HepG2 (cell line): ENCODE results near the gene RTF1. TPM values are rescaled to one million over a fixed set of nuclear protein-coding genes. Genes with fewer than 3 reads are reported as not detected.
A peak's percentile ranks its signal among the peaks of the same experiment; 100 is the strongest.

Experiments
- HDAC2 ChIP-seq: sonication (generic); formaldehyde crosslinking; IDR thresholded peaks from 2 replicates; pipeline ENCODE4 v1.4.0; 2020; ENCODE audit warnings: missing genetic modification reagents
- HNRNPLL ChIP-seq: fragments of 200-400 bp; formaldehyde crosslinking; IDR thresholded peaks from 2 replicates; pipeline ENCODE4 v1.6.1; 2017; ENCODE audit warnings: mild to moderate bottlenecking, low read depth, low read length; ENCODE audit not compliant: poor library complexity, severe bottlenecking
- MIXL1 ChIP-seq: IDR thresholded peaks from 2 replicates; pipeline ENCODE4 v1.6.1; 2016
- RAD21 ChIP-seq: fragments of 450-650 bp; formaldehyde crosslinking; IDR thresholded peaks from 2 replicates; pipeline ENCODE4 v1.5.0; 2020; ENCODE audit warnings: mild to moderate bottlenecking
- SOX6 ChIP-seq, 2 experiments: fragments of 450-650 bp in 1 of 2; sonication (generic) in 1 of 2; formaldehyde crosslinking in 1 of 2; IDR thresholded peaks; 2 replicates each; pipeline versions ENCODE4 v1.4.0 to v1.6.1; 2017 to 2020; ENCODE audit warnings: antibody characterized with exemption in 1 of 2, mild to moderate bottlenecking in 1 of 2, missing genetic modification reagents in 1 of 2
- ZC3H13 ChIP-seq: sonication (generic); formaldehyde crosslinking; IDR thresholded peaks from 2 replicates; pipeline ENCODE4 v1.8.1; 2023; ENCODE audit warnings: mild to moderate bottlenecking, missing genetic modification reagents, moderate library complexity
- ZNF34 ChIP-seq: sonication (generic); formaldehyde crosslinking; IDR thresholded peaks from 2 replicates; pipeline ENCODE4 v1.4.0; 2020; ENCODE audit warnings: mild to moderate bottlenecking, missing genetic modification reagents, borderline replicate concordance
- ZNF382 ChIP-seq: sonication (generic); formaldehyde crosslinking; IDR thresholded peaks from 2 replicates; pipeline ENCODE4 v1.5.0; 2020; ENCODE audit warnings: missing genetic modification reagents, mild to moderate bottlenecking, borderline replicate concordance
- ZNF484 ChIP-seq: sonication (generic); formaldehyde crosslinking; IDR thresholded peaks from 2 replicates; pipeline ENCODE4 v1.5.1; 2020; ENCODE audit warnings: mild to moderate bottlenecking, low read depth, missing genetic modification reagents, borderline replicate concordance
- ZNF629 ChIP-seq: sonication (generic); formaldehyde crosslinking; conservative IDR thresholded peaks from 2 replicates; pipeline ENCODE4 v1.5.0; 2020; ENCODE audit warnings: missing genetic modification reagents
- ZNF703 ChIP-seq: sonication (generic); formaldehyde crosslinking; IDR thresholded peaks from 2 replicates; pipeline ENCODE4 v1.5.1; 2020; ENCODE audit warnings: missing genetic modification reagents, mild to moderate bottlenecking, moderate library complexity, borderline replicate concordance
- ZNF709 ChIP-seq: sonication (generic); formaldehyde crosslinking; IDR thresholded peaks from 2 replicates; pipeline ENCODE4 v1.5.0; 2020; ENCODE audit warnings: mild to moderate bottlenecking, missing genetic modification reagents
- ZNF713 ChIP-seq: sonication (generic); formaldehyde crosslinking; IDR thresholded peaks from 2 replicates; pipeline ENCODE4 v1.4.0; 2020; ENCODE audit warnings: mild to moderate bottlenecking, missing genetic modification reagents
- ZNF737 ChIP-seq: sonication (generic); formaldehyde crosslinking; IDR thresholded peaks from 2 replicates; pipeline ENCODE4 v1.5.0; 2020; ENCODE audit warnings: missing genetic modification reagents, mild to moderate bottlenecking, borderline replicate concordance
- ZNF790 ChIP-seq: sonication (generic); formaldehyde crosslinking; IDR thresholded peaks from 2 replicates; pipeline ENCODE4 v1.8.0; 2022; ENCODE audit warnings: missing genetic modification reagents, mild to moderate bottlenecking, borderline replicate concordance
- polyA plus RNA-seq, 8 experiments: library from polyadenylated mRNA; depleted of rRNA in 3 of 8; stranded (reverse) in 7 of 8; unstranded in 1 of 8; fragments of >200 nt; fragmentation: Illumina TruSeq in 4 of 8; extraction: Trizol in 4 of 8; gene quantifications; 2 replicates each; pipeline versions ENCODE4 v1.2.1 to v1.2.3, GENCODE V29; 2011 to 2016; ENCODE audit warnings: low read depth in 4 of 8, missing spikeins in 1 of 8, mixed read lengths in 1 of 8; ENCODE audit not compliant: insufficient read depth in 1 of 8
- total RNA-seq, 5 experiments: library from RNA; depleted of rRNA; stranded (reverse); fragments of >200 nt; fragmentation: Illumina TruSeq; extraction: Trizol; gene quantifications; 2 replicates each; pipeline ENCODE4 v1.2.3, GENCODE V29; 2016; ENCODE audit warnings: low read depth in 1 of 5
- TF ChIP-seq, protein P1 (sequence below): sonication (generic); formaldehyde crosslinking; IDR thresholded peaks from 2 replicates; pipeline ENCODE4 v1.5.0; 2020; ENCODE audit warnings: mild to moderate bottlenecking, missing genetic modification reagents, borderline replicate concordance
- TF ChIP-seq, protein P2 (sequence below): sonication (generic); formaldehyde crosslinking; IDR thresholded peaks from 2 replicates; pipeline ENCODE4 v1.8.0; 2022; ENCODE audit warnings: mild to moderate bottlenecking, missing genetic modification reagents, moderate library complexity
- TF ChIP-seq, protein P3 (sequence below): conservative IDR thresholded peaks from 2 replicates; pipeline ENCODE4 v1.6.1; 2018; ENCODE audit warnings: missing genetic modification reagents

The RTF1 gene
- total and polyA plus RNA-seq, 2 of the 13 experiments (the other 11 are each of a cell fraction or from before 2014, with no cell fraction given), result 13.9 to 17.9 TPM

DNA sequence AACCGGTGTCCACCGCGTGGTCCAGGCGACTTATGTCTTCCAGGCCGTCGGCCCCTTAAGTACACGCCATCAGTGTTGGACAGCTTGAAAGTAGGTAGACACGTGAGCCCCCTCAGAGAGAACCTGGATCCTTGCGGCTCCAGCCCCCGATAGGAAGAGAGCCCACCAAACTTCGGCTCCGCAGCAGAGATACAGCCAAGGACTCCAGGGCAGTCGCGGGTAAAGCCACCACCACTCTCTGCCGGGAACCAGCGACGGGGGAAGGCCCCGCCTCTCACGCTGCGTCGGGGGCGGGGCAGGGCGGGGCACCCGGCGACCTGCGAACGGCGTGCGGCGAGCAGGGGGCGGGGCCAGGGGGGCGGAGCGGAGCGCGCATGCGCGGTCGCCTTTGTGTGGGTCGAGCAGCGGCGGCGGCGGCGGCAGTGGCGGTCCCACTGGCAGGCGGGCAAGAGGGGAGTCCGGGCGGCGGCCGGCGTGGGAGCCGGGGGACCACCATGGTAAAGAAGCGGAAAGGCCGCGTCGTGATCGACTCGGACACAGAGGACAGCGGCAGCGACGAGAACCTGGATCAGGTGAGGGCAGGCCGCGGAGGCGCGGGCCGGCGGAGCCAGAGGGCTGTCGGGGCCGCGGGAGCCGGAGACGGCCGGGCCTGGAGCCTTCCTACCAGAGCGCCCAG lies at the start of gene RTF1 (continued):
- TF ChIP-seq, protein P1, sequence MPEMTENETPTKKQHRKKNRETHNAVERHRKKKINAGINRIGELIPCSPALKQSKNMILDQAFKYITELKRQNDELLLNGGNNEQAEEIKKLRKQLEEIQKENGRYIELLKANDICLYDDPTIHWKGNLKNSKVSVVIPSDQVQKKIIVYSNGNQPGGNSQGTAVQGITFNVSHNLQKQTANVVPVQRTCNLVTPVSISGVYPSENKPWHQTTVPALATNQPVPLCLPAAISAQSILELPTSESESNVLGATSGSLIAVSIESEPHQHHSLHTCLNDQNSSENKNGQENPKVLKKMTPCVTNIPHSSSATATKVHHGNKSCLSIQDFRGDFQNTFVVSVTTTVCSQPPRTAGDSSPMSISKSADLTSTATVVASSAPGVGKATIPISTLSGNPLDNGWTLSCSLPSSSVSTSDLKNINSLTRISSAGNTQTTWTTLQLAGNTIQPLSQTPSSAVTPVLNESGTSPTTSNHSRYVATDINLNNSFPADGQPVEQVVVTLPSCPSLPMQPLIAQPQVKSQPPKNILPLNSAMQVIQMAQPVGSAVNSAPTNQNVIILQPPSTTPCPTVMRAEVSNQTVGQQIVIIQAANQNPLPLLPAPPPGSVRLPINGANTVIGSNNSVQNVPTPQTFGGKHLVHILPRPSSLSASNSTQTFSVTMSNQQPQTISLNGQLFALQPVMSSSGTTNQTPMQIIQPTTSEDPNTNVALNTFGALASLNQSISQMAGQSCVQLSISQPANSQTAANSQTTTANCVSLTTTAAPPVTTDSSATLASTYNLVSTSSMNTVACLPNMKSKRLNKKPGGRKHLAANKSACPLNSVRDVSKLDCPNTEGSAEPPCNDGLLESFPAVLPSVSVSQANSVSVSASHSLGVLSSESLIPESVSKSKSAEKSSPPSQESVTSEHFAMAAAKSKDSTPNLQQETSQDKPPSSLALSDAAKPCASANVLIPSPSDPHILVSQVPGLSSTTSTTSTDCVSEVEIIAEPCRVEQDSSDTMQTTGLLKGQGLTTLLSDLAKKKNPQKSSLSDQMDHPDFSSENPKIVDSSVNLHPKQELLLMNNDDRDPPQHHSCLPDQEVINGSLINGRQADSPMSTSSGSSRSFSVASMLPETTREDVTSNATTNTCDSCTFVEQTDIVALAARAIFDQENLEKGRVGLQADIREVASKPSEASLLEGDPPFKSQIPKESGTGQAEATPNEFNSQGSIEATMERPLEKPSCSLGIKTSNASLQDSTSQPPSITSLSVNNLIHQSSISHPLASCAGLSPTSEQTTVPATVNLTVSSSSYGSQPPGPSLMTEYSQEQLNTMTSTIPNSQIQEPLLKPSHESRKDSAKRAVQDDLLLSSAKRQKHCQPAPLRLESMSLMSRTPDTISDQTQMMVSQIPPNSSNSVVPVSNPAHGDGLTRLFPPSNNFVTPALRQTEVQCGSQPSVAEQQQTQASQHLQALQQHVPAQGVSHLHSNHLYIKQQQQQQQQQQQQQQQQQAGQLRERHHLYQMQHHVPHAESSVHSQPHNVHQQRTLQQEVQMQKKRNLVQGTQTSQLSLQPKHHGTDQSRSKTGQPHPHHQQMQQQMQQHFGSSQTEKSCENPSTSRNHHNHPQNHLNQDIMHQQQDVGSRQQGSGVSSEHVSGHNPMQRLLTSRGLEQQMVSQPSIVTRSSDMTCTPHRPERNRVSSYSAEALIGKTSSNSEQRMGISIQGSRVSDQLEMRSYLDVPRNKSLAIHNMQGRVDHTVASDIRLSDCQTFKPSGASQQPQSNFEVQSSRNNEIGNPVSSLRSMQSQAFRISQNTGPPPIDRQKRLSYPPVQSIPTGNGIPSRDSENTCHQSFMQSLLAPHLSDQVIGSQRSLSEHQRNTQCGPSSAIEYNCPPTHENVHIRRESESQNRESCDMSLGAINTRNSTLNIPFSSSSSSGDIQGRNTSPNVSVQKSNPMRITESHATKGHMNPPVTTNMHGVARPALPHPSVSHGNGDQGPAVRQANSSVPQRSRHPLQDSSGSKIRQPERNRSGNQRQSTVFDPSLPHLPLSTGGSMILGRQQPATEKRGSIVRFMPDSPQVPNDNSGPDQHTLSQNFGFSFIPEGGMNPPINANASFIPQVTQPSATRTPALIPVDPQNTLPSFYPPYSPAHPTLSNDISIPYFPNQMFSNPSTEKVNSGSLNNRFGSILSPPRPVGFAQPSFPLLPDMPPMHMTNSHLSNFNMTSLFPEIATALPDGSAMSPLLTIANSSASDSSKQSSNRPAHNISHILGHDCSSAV (CRISPR knock-in tag), result no peak
- no peak for TF ChIP-seq ZNF382 (CRISPR knock-in tag)
- TF ChIP-seq ZNF34 (CRISPR knock-in tag), result no peak
- TF ChIP-seq HDAC2 (CRISPR knock-in tag), result no peak
- TF ChIP-seq, protein P2, sequence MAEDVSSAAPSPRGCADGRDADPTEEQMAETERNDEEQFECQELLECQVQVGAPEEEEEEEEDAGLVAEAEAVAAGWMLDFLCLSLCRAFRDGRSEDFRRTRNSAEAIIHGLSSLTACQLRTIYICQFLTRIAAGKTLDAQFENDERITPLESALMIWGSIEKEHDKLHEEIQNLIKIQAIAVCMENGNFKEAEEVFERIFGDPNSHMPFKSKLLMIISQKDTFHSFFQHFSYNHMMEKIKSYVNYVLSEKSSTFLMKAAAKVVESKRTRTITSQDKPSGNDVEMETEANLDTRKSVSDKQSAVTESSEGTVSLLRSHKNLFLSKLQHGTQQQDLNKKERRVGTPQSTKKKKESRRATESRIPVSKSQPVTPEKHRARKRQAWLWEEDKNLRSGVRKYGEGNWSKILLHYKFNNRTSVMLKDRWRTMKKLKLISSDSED (CRISPR knock-in tag), result no peak
- TF ChIP-seq SOX6 (IDR thresholded peaks at IDR 0.05), result no peak
- TF ChIP-seq SOX6 (CRISPR knock-in tag; IDR thresholded peaks at IDR 0.05), result peak; percentile 43; the same call in 1 of the 2 replicates
- TF ChIP-seq RAD21 (CRISPR knock-in tag), result no peak
- TF ChIP-seq MIXL1 (CRISPR knock-in tag), result no peak
- peak; percentile 74 for TF ChIP-seq ZC3H13 (CRISPR knock-in tag)
- TF ChIP-seq, protein P3, sequence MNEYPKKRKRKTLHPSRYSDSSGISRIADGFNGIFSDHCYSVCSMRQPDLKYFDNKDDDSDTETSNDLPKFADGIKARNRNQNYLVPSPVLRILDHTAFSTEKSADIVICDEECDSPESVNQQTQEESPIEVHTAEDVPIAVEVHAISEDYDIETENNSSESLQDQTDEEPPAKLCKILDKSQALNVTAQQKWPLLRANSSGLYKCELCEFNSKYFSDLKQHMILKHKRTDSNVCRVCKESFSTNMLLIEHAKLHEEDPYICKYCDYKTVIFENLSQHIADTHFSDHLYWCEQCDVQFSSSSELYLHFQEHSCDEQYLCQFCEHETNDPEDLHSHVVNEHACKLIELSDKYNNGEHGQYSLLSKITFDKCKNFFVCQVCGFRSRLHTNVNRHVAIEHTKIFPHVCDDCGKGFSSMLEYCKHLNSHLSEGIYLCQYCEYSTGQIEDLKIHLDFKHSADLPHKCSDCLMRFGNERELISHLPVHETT, result no peak
- TF ChIP-seq ZNF709 (CRISPR knock-in tag), result no peak; the same call in 1 of the 2 replicates
- no peak for TF ChIP-seq ZNF737 (CRISPR knock-in tag)
- no peak for TF ChIP-seq ZNF629 (CRISPR knock-in tag)
- no peak; the same call in 1 of the 2 replicates for TF ChIP-seq ZNF790 (CRISPR knock-in tag)
- 0 out of 2 replicates have a peak, but pooled peaks have one; percentile 44 for TF ChIP-seq ZNF713 (CRISPR knock-in tag)
- no peak for TF ChIP-seq ZNF484
- TF ChIP-seq HNRNPLL, result no peak
- no peak for TF ChIP-seq ZNF703
